Gastrocnemius medialis (tissue), 4 donors: ENCODE data around the gene ELMO1. TPM values are rescaled to one million over a fixed set of nuclear protein-coding genes. Genes with fewer than 3 reads are reported as not detected.

ENCODE experiments used
- ATAC-seq, 2 donors: fragments of 150-250 bp; one replicate each; pipeline ENCODE4 v1.9.1; 2016
- DNase-seq, 2 donors: peaks; one replicate each; pipeline ENCODE4 v3.0.0-alpha.2; 2019
- H3K27ac ChIP-seq, 4 donors: fragments of 200-600 bp; sonication (generic); 1 replicate in 1 of 4; 2 replicates in 3 of 4; pipeline ENCODE4 v1.5.1; 2016 to 2018; ENCODE audit warnings: mild to moderate bottlenecking in 2 of 4, moderate library complexity in 1 of 4
- H3K27me3 ChIP-seq, 3 donors: fragments of 200-600 bp; sonication (generic) in 2 of 3; 1 replicate in 1 of 3; 2 replicates in 2 of 3; pipeline versions ENCODE4 v1.5.1 to v1.6.0; 2016 to 2019; ENCODE audit warnings: mild to moderate bottlenecking in 1 of 3, moderate library complexity in 1 of 3
- H3K36me3 ChIP-seq, 2 donors: fragments of 200-600 bp; sonication (generic) in 1 of 2; one replicate each; pipeline ENCODE4 v1.5.1; 2017 to 2018
- H3K4me1 ChIP-seq, 2 donors: fragments of 200-600 bp; sonication (generic) in 1 of 2; one replicate each; pipeline ENCODE4 v1.5.1; 2016 to 2017; ENCODE audit warnings: mild to moderate bottlenecking in 2 of 2
- H3K4me3 ChIP-seq, 4 donors: fragments of 200-600 bp; sonication (generic) in 3 of 4; 1 replicate in 1 of 4; 2 replicates in 3 of 4; pipeline ENCODE4 v1.5.1; 2016 to 2019; ENCODE audit warnings: mild to moderate bottlenecking in 2 of 4
- H3K9me3 ChIP-seq, 3 donors: fragments of 200-600 bp; sonication (generic) in 2 of 3; 1 replicate in 1 of 3; 2 replicates in 2 of 3; pipeline ENCODE4 v1.5.1; 2016 to 2019
- CTCF ChIP-seq, 5 experiments: fragments of 450-650 bp in 3 of 5; fragments of 200-600 bp in 2 of 5; sonication (generic) in 2 of 5; IDR thresholded peaks in 4 of 5; conservative IDR thresholded peaks in 1 of 5; 1 replicate in 4 of 5; 2 replicates in 1 of 5; pipeline ENCODE4 v1.5.1; 2016 to 2019; ENCODE audit warnings: antibody characterized with exemption in 5 of 5, mild to moderate bottlenecking in 3 of 5, moderate library complexity in 3 of 5
- POLR2A ChIP-seq, 2 donors: fragments of 450-650 bp; IDR thresholded peaks; one replicate each; pipeline ENCODE4 v1.6.1; 2017; ENCODE audit warnings: antibody characterized with exemption in 2 of 2, mild to moderate bottlenecking in 2 of 2, moderate library complexity in 2 of 2
- in situ Hi-C, 4 donors: fragments of 200-750 bp; cut with MboI; loops; one replicate each; pipeline versions ENCODE4 v1.15.0 to v1.8.0; 2017; ENCODE audit warnings: low sequenced_read_pairs in 4 of 4
- intact Hi-C: fragments of 100-400 bp; cut with DNase I; formaldehyde crosslinking; loops from one replicate; pipeline ENCODE4 v1.15.1; 2023; ENCODE audit warnings: low total_unique reads
- total RNA-seq, 4 donors: library from RNA; depleted of rRNA; stranded (reverse); fragments of >200 nt; gene quantifications; one replicate each; pipeline versions ENCODE4 v1.1.0 to v1.2.3, GENCODE V29; 2016

Gene ELMO1
- total RNA-seq, 4 donors from 2014 or later = 8.4 to 18.9 (median 14.6) TPM

GRCh38 chr7:37391791-37392672 lies 56.6 kb downstream of the ELMO1 start:
- Histone ChIP-seq H3K4me1 (peaks cover 4 to 8% of the 10 kb centered on the region in 2 donors), H3K27ac (peak overlapping the region in 2 of 4 donors; percentile 18 to 39), H3K27me3 (no peaks in the 10 kb centered on the region), H3K36me3 (no peaks in the 10 kb centered on the region), H3K9me3 (no peaks in the 10 kb centered on the region), H3K4me3 (no peak overlapping the region)
- ATAC-seq (peak in 1 of 2 donors; percentile 8), DNase-seq (no peak)
- intact Hi-C loops (no loop called here), in situ Hi-C loops (no loop called here)
- TF ChIP-seq CTCF (IDR thresholded peaks at IDR 0.05 in 4 of 5, conservative IDR thresholded peaks at IDR 0.05 in 1 of 5) = no peak
- no peak for TF ChIP-seq POLR2A (IDR thresholded peaks at IDR 0.05)

GRCh38 chr7:37390114-37390513 lies 58.5 kb downstream of the ELMO1 start:
- Histone ChIP-seq H3K27me3 (no peaks in the 10 kb centered on the region), H3K4me3 (no peak overlapping the region), H3K9me3 (no peaks in the 10 kb centered on the region), H3K36me3 (no peaks in the 10 kb centered on the region), H3K27ac (no peak overlapping the region), H3K4me1 (peaks cover 8 to 16% of the 10 kb centered on the region in 2 donors)
- DNase-seq (peak in 1 of 2 donors; percentile 27), ATAC-seq (no peak)
- in situ Hi-C loops (no loop called here), intact Hi-C loops (no loop called here)
- TF ChIP-seq POLR2A (IDR thresholded peaks at IDR 0.05) (no peak), CTCF (IDR thresholded peaks at IDR 0.05 in 4 of 5, conservative IDR thresholded peaks at IDR 0.05 in 1 of 5) (no peak)

GRCh38 chr7:37388811-37389210 lies 59.9 kb downstream of the ELMO1 start:
- Histone ChIP-seq H3K27me3 (no peaks in the 10 kb centered on the region), H3K9me3 (no peaks in the 10 kb centered on the region), H3K27ac (peak overlapping the region in 2 of 4 donors; percentile 20 to 43), H3K4me3 (no peak overlapping the region), H3K4me1 (peaks cover 8 to 16% of the 10 kb centered on the region in 2 donors), H3K36me3 (no peaks in the 10 kb centered on the region)
- ATAC-seq (no peak), DNase-seq (no peak)
- no peak for TF ChIP-seq POLR2A (IDR thresholded peaks at IDR 0.05)
- no peak for TF ChIP-seq CTCF (IDR thresholded peaks at IDR 0.05 in 4 of 5, conservative IDR thresholded peaks at IDR 0.05 in 1 of 5)
- in situ Hi-C loops = no loop called here
- intact Hi-C loops = no loop called here

- Histone ChIP-seq H3K27ac (peak overlapping the region in 3 of 4 donors; percentile 12 to 20 (median 14)), H3K4me3 (no peak overlapping the region), H3K4me1 (peaks cover 6 to 16% of the 10 kb centered on the region in 2 donors), H3K27me3 (no peaks in the 10 kb centered on the region), H3K36me3 (no peaks in the 10 kb centered on the region), H3K9me3 (no peaks in the 10 kb centered on the region)
- TF ChIP-seq POLR2A (IDR thresholded peaks at IDR 0.05) = no peak
- no peak for TF ChIP-seq CTCF (IDR thresholded peaks at IDR 0.05 in 4 of 5, conservative IDR thresholded peaks at IDR 0.05 in 1 of 5)
- intact Hi-C loops (no loop called here), in situ Hi-C loops (no loop called here)
- ATAC-seq (peak; percentile 26 to 33), DNase-seq (peak in 1 of 2 donors; percentile 19)
These were observed 62.9 kb downstream of the ELMO1 start for GRCh38 chr7:37385787-37386186.
